ENCODE results near the gene MALRD1. TPM values are rescaled to one million over a fixed set of nuclear protein-coding genes. Genes with fewer than 3 reads are reported as not detected.

The MALRD1 gene
- total RNA-seq, 2 experiments from 2014 or later: 0.29 to 0.41 TPM

GRCh38 chr10:19247843-19248242, 199.2 kb downstream of the MALRD1 start:
- Mint-ChIP-seq H3K4me3 (no peak overlapping the region), H3K9me3 (peaks cover 1% of the 10 kb centered on the region), H3K27me3 (no peaks in the 10 kb centered on the region), H3K36me3 (ENCODE audit: low read depth) (no peaks in the 10 kb centered on the region), H3K27ac (no peak overlapping the region), H3K4me1 (ENCODE audit: low read depth) (no peaks in the 10 kb centered on the region)
- intact Hi-C loops (cut with micrococcal nuclease): no loop called here
- ATAC-seq (no peak), DNase-seq (no peak)
- ChIA-PET CTCF (no interaction called here), POLR2A (no interaction called here)
- no peak for TF ChIP-seq CTCF (IDR thresholded peaks at IDR 0.05)

GRCh38 chr10:19250546-19250945, 201.9 kb downstream of the MALRD1 start:
- intact Hi-C loops (cut with micrococcal nuclease): no loop called here
- H3K27me3 Mint-ChIP-seq: no peaks in the 10 kb centered on the region
- ATAC-seq (no peak), DNase-seq (no peak)
- no peak for TF ChIP-seq CTCF (IDR thresholded peaks at IDR 0.05)
- H3K36me3 Mint-ChIP-seq (ENCODE audit: low read depth): no peaks in the 10 kb centered on the region
- no peak overlapping the region for H3K27ac Mint-ChIP-seq
- peaks cover 4% of the 10 kb centered on the region for H3K9me3 Mint-ChIP-seq
- H3K4me3 Mint-ChIP-seq: no peak overlapping the region
- H3K4me1 Mint-ChIP-seq (ENCODE audit: low read depth): no peaks in the 10 kb centered on the region
- ChIA-PET CTCF (no interaction called here), POLR2A (no interaction called here)

- DNase-seq (no peak), ATAC-seq (no peak)
- Mint-ChIP-seq H3K36me3 (ENCODE audit: low read depth) (no peaks in the 10 kb centered on the region), H3K9me3 (peaks cover 4% of the 10 kb centered on the region), H3K27ac (no peak overlapping the region), H3K27me3 (no peaks in the 10 kb centered on the region), H3K4me1 (ENCODE audit: low read depth) (no peaks in the 10 kb centered on the region), H3K4me3 (no peak overlapping the region)
- POLR2A ChIA-PET: no interaction called here
- CTCF ChIA-PET: no interaction called here
- intact Hi-C loops (cut with micrococcal nuclease): no loop called here
- no peak for TF ChIP-seq CTCF (IDR thresholded peaks at IDR 0.05)
Measured at GRCh38 chr10:19252531-19252930, 203.9 kb downstream of the MALRD1 start.

- no peak overlapping the region for H3K4me3 Mint-ChIP-seq
- CTCF ChIA-PET: no interaction called here
- H3K27me3 Mint-ChIP-seq: no peaks in the 10 kb centered on the region
- ATAC-seq: no peak
- H3K36me3 Mint-ChIP-seq (ENCODE audit: low read depth): no peaks in the 10 kb centered on the region
- no peak for TF ChIP-seq CTCF (IDR thresholded peaks at IDR 0.05)
- DNase-seq: no peak
- intact Hi-C loops (cut with micrococcal nuclease): no loop called here
- no peaks in the 10 kb centered on the region for H3K4me1 Mint-ChIP-seq (ENCODE audit: low read depth)
- POLR2A ChIA-PET: no interaction called here
- H3K9me3 Mint-ChIP-seq: peaks cover 4% of the 10 kb centered on the region
- no peak overlapping the region for H3K27ac Mint-ChIP-seq
Measured at GRCh38 chr10:19256331-19256730, 207.7 kb downstream of the MALRD1 start.

GRCh38 chr10:19263262-19263661, 214.7 kb downstream of the MALRD1 start:
- DNase-seq (no peak), ATAC-seq (no peak)

More at GRCh38 chr10:19263262-19263661, 214.7 kb downstream of the MALRD1 start:
- no peaks in the 10 kb centered on the region for H3K36me3 Mint-ChIP-seq (ENCODE audit: low read depth)
- intact Hi-C loops (cut with micrococcal nuclease): no loop called here
- no peak overlapping the region for H3K27ac Mint-ChIP-seq
- no peaks in the 10 kb centered on the region for H3K27me3 Mint-ChIP-seq
- ChIA-PET POLR2A (no interaction called here), CTCF (no interaction called here)
- no peak overlapping the region for H3K4me3 Mint-ChIP-seq
- no peak for TF ChIP-seq CTCF (IDR thresholded peaks at IDR 0.05)
- no peaks in the 10 kb centered on the region for H3K4me1 Mint-ChIP-seq (ENCODE audit: low read depth)
- peaks cover 9% of the 10 kb centered on the region for H3K9me3 Mint-ChIP-seq
